DOHH2 (cell line): ENCODE measurements around the gene GGA1.

Source experiments
- H3F3A ChIP-seq: fragments of 200-600 bp; sonication (generic), shearing (Covaris generic); 2 replicates; pipeline ENCODE4 v1.6.0; 2016; ENCODE audit warnings: antibody characterized with exemption, mild to moderate bottlenecking; ENCODE audit not compliant: control insufficient read depth, insufficient read depth
- H3K27ac ChIP-seq: fragments of 200-600 bp; sonication (generic); 2 replicates; pipeline ENCODE4 v1.5.1; 2014; ENCODE audit warnings: low read depth, mild to moderate bottlenecking, low read length, moderate library complexity
- H3K27me3 ChIP-seq: fragments of 200-600 bp; sonication (generic); 2 replicates; pipeline ENCODE4 v1.6.1; 2014; ENCODE audit warnings: mild to moderate bottlenecking, low read length, mixed read lengths; ENCODE audit not compliant: control insufficient read depth
- H3K36me3 ChIP-seq: fragments of 200-600 bp; sonication (generic); 2 replicates; pipeline ENCODE4 v1.6.1; 2014; ENCODE audit warnings: mild to moderate bottlenecking, low read length, moderate library complexity, mixed read lengths; ENCODE audit not compliant: control insufficient read depth
- H3K4me1 ChIP-seq: fragments of 200-600 bp; sonication (generic); 2 replicates; pipeline ENCODE4 v1.6.1; 2014; ENCODE audit warnings: mild to moderate bottlenecking, low read length, mixed read lengths; ENCODE audit not compliant: control insufficient read depth
- H3K4me2 ChIP-seq: fragments of 200-600 bp; sonication (generic); 2 replicates; pipeline ENCODE4 v1.6.0; 2014; ENCODE audit warnings: mild to moderate bottlenecking, low read length, moderate library complexity
- H3K4me3 ChIP-seq: fragments of 200-600 bp; sonication (generic); 2 replicates; pipeline ENCODE4 v1.5.1; 2014; ENCODE audit warnings: mild to moderate bottlenecking, low read length, mixed read lengths
- H3K79me2 ChIP-seq: fragments of 200-600 bp; sonication (generic); 2 replicates; pipeline ENCODE4 v1.6.1; 2014; ENCODE audit warnings: mild to moderate bottlenecking, low read length, mixed read lengths; ENCODE audit not compliant: control insufficient read depth
- H3K9me2 ChIP-seq: fragments of 200-600 bp; sonication (generic); replicated peaks from 2 replicates; pipeline ENCODE4 v1.6.1; 2014; ENCODE audit warnings: mild to moderate bottlenecking, low read length, mixed read lengths; ENCODE audit not compliant: control insufficient read depth
- H3K9me3 ChIP-seq: fragments of 200-600 bp; sonication (generic); 2 replicates; pipeline ENCODE4 v1.6.1; 2014; ENCODE audit warnings: antibody characterized with exemption, low read length, mixed read lengths; ENCODE audit not compliant: control insufficient read depth, insufficient read depth
- H4K20me1 ChIP-seq: fragments of 200-600 bp; sonication (generic); 2 replicates; pipeline ENCODE4 v1.6.0; 2014; ENCODE audit warnings: low read depth, mild to moderate bottlenecking, antibody characterized with exemption, low read length, moderate library complexity; ENCODE audit not compliant: control insufficient read depth, insufficient read depth
- EZH2phosphoT487 ChIP-seq: fragments of 200-600 bp; sonication (generic); IDR thresholded peaks from 2 replicates; pipeline ENCODE4 v1.6.1; 2017; ENCODE audit warnings: borderline replicate concordance, mild to moderate bottlenecking, antibody characterized with exemption, low read length, moderate library complexity, mixed read lengths
- TF ChIP-seq, protein P1 (sequence below): fragments of 200-600 bp; sonication (generic); IDR thresholded peaks from one replicate; pipeline ENCODE4 v1.5.1; 2014; ENCODE audit warnings: antibody characterized with exemption, mild to moderate bottlenecking, low read depth, low read length; ENCODE audit not compliant: poor library complexity, severe bottlenecking

GGA1 gene

DNA sequence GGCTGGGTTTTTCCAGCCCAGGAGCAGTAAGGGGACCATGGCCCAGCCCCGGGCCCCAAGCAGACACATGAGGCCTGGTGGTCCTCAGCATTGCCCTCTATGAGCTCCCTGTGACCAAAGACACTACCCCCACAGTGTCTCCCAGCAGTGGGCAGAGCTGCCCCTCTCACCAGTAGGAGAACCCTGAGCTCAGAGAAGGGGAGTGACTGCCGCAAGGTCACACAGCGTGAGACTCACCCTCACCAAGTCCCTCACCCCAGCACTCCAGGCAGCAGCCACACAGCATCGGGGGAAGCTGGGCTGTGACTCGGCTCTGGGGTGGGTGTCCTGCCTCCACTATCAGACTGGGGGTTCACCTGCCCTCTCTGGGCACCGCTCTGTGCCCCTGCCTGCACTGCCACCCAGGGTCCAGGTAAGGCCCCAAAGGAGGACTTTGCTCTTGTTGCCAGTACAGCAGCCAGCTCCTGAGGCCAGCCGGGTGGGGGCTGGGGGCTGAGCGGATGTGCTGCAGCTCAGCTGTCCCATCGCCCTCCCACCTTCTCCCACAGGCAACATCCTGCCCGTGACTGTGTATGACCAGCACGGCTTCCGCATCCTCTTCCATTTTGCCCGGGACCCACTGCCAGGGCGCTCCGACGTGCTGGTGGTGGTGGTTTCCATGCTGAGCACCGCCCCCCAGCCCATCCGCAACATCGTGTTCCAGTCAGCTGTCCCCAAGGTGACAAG is 23.0 kb downstream of the GGA1 start:
- Histone ChIP-seq H4K20me1 (no peaks in the 10 kb centered on the region; the same call in 1 of the 2 replicates), H3K9me3 (no peaks in the 10 kb centered on the region), H3F3A (peaks cover 16% of the 10 kb centered on the region; the same call in 1 of the 2 replicates), H3K4me2 (no peak overlapping the region), H3K36me3 (peaks cover 63% of the 10 kb centered on the region), H3K79me2 (no peaks in the 10 kb centered on the region), H3K4me3 (no peak overlapping the region), H3K9me2 (no peaks in the 10 kb centered on the region), H3K27ac (no peak overlapping the region), H3K4me1 (peaks cover 50% of the 10 kb centered on the region), H3K27me3 (no peaks in the 10 kb centered on the region)
- TF ChIP-seq, protein P1, sequence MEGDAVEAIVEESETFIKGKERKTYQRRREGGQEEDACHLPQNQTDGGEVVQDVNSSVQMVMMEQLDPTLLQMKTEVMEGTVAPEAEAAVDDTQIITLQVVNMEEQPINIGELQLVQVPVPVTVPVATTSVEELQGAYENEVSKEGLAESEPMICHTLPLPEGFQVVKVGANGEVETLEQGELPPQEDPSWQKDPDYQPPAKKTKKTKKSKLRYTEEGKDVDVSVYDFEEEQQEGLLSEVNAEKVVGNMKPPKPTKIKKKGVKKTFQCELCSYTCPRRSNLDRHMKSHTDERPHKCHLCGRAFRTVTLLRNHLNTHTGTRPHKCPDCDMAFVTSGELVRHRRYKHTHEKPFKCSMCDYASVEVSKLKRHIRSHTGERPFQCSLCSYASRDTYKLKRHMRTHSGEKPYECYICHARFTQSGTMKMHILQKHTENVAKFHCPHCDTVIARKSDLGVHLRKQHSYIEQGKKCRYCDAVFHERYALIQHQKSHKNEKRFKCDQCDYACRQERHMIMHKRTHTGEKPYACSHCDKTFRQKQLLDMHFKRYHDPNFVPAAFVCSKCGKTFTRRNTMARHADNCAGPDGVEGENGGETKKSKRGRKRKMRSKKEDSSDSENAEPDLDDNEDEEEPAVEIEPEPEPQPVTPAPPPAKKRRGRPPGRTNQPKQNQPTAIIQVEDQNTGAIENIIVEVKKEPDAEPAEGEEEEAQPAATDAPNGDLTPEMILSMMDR, result no peak
- no peak for TF ChIP-seq EZH2phosphoT487

DNA sequence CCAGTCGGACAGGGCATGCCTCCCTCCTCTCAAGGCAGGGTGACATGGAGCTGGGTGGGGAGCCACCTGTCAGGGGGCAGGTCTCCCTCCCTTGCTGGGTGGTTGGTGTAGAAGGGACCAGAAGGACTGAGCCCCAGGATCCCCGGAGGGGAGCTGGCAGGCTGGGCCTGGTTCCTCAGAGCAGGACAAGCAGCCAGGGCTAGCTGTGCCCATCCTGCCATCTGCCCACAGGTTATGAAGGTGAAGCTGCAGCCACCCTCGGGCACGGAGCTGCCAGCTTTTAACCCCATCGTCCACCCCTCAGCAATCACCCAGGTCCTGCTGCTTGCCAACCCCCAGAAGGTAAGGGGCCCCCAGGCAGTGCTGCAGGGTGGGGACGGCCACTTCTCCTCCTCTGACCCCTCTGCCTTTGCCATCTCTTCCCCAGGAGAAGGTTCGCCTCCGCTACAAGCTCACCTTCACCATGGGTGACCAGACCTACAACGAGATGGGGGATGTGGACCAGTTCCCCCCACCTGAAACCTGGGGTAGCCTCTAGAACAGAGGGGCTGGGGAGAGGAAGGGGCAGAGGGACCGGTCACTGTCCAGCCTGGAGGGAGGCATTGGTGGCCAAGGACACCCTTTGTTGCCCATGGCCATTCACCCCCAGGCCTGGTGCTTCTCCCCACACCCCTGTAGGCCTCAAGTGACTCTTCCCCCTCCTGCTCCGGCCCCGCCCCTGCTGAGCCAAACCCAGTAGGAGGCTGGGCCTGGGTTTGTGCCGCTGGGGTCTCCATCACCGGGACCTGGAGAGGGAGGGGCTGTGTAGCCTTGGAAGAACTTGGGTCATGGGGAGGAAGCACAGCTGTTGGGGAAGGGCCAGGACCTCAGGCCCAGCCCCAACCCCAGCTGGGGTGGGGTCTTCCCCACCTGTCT is 23.8 kb downstream of the GGA1 start:
- Histone ChIP-seq H4K20me1 (no peaks in the 10 kb centered on the region; the same call in 1 of the 2 replicates), H3K4me1 (peaks cover 44% of the 10 kb centered on the region), H3K9me3 (no peaks in the 10 kb centered on the region), H3K36me3 (peaks cover 59% of the 10 kb centered on the region), H3K4me3 (no peak overlapping the region), H3K27ac (peak overlapping the region; percentile 59), H3K9me2 (no peaks in the 10 kb centered on the region), H3K79me2 (no peaks in the 10 kb centered on the region), H3K27me3 (no peaks in the 10 kb centered on the region), H3F3A (peaks cover 19% of the 10 kb centered on the region; the same call in 1 of the 2 replicates), H3K4me2 (peak overlapping the region; percentile 74)
- TF ChIP-seq, protein P1, result no peak

DNA sequence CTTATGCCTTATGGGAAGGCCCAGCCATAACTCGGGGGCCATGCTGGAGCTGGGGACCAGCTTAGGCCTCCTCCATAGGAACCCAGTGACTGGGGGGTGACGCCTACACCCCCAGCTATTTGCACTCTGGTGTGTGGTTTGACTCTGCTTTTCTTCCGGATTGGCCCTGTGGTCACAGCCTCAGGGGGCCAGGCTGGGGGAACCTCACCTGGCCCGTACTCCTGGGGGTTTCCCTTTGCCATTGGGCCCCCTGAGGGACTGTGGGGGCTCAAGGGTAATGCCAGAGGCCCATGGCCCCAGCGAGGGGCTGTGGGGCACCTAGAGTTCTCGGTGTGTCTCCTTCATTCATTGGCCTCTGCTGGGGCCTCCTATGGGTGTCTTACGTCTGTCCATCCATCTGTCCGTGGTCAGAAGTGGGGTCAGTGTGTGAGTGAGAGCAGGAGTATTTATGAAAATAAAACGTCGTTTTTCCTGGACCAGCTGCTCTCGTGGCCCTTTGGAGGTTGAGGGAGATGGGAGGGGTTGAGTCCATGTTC is 24.5 kb downstream of the GGA1 start:
- Histone ChIP-seq H3K36me3 (peaks cover 52% of the 10 kb centered on the region), H3K4me1 (peaks cover 37% of the 10 kb centered on the region), H3K79me2 (no peaks in the 10 kb centered on the region), H3K4me3 (peak overlapping the region; percentile 48), H3F3A (peaks cover 14% of the 10 kb centered on the region; the same call in 1 of the 2 replicates), H3K9me3 (no peaks in the 10 kb centered on the region), H3K9me2 (no peaks in the 10 kb centered on the region), H3K27me3 (no peaks in the 10 kb centered on the region), H4K20me1 (no peaks in the 10 kb centered on the region; the same call in 1 of the 2 replicates), H3K4me2 (peak overlapping the region; percentile 74), H3K27ac (peak overlapping the region; percentile 59)
- TF ChIP-seq, protein P1, result no peak
- TF ChIP-seq EZH2phosphoT487, result no peak
